GM12873 (cell line): Measurements from ENCODE around the gene NPHP4.

ENCODE experiments used
- CTCF ChIP-seq: IDR thresholded peaks from 2 replicates; pipeline ENCODE4 v1.5.1; 2012; ENCODE audit warnings: low read depth, mild to moderate bottlenecking, moderate library complexity, low read length, control low read depth; ENCODE audit not compliant: insufficient read depth; ENCODE audit errors: missing control alignments

Gene NPHP4

GRCh38 chr1:5882367-5883128, 109.7 kb downstream of the NPHP4 start:
- TF ChIP-seq CTCF = no peak

DNA sequence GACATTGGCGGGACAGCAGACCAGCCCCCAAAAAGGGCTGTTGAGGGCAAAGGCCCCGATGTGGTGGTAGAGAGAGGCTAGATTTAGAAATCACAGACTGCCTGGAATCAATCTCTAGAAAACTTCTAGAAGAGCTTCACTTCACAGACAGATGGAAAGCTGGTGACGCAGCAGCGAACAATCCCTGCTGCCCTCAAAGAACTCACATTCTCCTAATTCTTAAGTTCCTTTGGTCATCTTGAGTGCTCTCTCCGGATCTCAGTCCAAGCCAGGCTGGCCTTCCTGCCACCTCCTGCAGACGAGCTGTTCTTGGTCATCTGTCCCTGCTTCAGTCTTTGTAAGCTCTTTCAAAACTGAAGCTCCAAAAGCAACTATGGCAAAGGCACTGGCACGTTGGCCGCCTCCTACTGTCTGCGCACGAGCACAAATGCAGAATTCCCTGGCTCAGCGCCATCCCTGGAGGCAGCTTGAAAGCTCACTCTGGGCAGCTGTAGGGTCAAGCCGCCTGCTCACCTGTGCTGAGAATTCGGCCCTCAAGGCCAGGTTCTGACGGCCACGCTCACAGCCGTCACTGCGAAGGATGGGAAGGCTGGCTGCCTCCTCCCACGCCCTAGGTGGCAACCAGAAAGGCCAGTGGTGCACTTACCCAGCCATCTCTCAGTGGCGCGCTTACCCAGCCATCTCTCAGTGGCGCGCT, 110.6 kb downstream of the NPHP4 start:
- no peak for TF ChIP-seq CTCF

DNA sequence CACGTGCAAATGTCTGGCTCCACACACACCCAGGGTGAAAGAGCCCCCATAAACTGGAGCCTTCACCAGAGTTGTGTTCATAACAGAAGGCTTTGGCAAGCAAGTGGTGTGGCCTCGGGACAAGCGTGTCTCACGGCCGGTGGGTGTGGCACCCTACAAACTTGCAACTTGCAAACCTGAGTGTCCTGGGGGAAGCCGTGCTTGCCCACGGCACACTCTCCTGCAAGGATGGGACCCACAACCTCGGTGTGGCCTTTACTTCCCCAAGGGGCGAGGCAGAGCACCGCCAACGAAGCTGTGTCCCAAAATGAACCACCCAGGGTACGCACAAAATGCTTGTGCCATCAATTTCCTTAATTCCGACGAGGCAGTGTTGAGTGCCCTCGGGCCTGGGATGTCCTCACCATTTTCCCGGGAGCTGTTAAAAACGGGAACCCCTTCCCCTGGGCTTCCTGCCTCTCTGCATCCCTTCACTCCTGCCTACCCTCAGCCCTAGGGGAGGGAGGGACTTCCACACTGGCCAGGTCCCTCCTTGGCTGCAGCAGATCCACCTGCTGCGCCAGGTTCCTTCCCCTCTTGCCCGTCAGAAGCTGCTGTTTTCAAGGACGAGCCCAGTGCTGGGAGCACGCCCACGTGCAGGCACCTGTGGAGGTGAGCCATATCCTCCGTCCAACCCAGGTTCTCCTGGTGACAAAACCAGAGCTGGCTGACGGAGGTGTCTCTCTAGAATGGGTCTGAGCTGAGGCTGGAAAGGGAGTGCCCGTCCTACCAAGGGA, 111.4 kb downstream of the NPHP4 start:
- no peak for TF ChIP-seq CTCF

- TF ChIP-seq CTCF = no peak
Observed at GRCh38 chr1:5879421-5879820, 112.8 kb downstream of the NPHP4 start.

DNA sequence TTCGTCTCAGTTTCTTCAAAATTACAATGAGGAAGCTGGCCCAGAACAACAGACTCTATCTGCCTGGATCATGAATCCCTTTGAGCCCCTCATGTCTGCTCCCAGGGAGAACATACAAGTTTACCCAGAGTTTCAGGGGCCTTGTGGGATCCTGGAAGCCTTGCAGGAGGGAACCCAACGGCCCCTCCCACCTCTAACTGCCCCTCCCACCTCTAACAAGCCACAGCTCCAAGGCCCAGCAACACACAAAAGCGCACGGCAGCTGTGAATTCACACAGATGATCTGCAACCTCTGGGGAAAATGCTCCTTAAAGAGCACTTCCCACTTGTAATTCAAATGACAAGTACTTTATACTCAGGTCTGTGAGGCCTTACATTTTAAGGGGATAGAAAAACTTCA, 113.3 kb downstream of the NPHP4 start:
- no peak for TF ChIP-seq CTCF

DNA sequence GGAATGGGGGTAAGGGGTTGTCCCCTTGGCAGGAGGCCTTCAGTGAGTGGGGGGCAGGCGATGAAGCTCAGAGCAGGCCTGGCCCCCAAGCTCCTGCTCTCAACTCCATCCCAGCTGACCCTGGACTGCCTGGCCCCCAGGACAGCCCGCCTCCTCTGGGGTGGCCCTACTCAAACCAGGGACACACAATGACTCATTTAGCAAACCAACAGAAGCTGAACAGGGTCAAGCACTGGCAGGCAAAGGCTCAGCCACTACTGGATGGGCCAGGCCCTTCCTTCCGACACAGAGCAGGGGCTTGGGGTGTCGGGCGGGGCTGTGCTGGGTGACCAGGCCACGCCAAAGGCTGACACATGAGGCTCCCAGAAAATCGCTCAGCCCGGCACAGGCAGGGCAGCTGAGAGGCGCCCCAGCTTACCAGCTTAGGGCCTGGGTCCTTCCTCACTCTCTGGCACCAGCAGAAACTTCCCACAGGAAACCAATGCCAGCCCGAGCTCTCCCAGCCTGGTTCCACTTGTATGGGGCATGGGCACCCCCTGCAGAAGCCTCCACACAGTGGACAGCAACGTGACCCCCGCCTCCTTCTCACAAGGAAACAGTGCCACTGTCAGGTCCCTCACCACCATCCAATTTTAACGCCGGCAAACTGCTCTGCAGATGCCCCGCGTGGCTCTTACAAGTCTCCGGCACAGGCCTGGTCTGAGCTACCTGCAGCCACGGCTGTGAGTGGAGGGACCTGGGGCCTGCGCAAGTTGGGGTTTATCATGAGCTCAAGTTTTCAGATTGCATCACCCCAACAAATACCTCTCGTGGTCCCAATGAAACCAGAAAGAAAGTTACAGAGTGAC, 114.3 kb downstream of the NPHP4 start:
- TF ChIP-seq CTCF = no peak

DNA sequence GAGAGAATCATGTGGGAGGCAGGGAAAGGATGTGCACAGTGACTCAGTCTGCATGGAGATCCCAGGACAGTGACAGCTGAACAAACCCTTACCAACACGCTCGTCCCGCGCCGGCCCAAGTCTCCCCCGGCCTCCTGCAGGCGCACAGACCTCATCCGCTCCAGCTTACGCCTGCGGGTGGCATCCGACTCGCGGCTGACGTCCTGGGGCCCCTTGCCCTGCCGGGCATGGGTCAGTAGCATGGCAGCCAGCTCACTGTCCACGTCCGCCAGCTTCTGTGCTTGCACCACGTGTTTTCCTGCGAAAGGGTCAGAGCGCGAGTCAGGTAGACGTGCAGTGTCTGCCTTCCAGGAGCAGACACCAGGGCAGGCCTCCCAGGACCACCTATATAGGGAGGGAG, 115.2 kb downstream of the NPHP4 start:
- TF ChIP-seq CTCF = no peak
